GM19395 (cell line): ENCODE results near the gene DNAH10.

Experiments
- ATAC-seq: cut with Tn5 transposase; IDR thresholded peaks from one replicate; pipeline ENCODE4 v1.9.1; 2021; ENCODE audit warnings: mild to moderate bottlenecking, moderate library complexity; ENCODE audit not compliant: unreplicated experiment

The DNAH10 gene

DNA sequence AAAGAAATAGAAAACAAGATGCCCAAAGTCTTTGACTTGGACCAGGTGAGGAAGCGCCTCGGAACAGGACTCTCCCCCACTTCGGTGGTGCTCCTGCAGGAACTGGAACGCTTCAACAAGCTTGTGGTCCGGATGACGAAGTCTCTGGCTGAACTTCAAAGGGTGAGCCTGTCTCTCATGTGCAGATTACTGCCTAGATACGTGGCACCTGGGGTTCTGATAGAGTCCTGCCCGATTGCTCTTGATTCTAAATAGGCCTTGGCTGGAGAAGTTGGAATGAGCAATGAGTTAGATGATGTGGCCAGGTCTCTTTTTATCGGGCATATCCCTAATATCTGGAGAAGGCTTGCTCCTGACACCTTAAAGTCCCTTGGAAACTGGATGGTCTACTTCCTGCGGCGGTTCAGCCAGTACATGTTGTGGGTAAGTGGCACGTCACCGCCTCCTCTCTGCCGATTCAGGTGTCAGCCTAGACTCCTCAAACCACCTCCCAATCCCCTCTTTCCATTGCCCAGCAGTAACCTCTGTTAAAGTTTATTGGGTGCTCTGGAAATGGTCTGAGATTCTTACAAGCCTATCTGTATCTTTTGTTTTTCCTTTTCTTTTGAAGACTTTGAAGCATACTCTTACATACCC lies 169.7 kb downstream of the DNAH10 start:
- ATAC-seq, result no peak

- no peak for ATAC-seq
Observed at GRCh38 chr12:123933214-123933613, 171.1 kb downstream of the DNAH10 start.

DNA sequence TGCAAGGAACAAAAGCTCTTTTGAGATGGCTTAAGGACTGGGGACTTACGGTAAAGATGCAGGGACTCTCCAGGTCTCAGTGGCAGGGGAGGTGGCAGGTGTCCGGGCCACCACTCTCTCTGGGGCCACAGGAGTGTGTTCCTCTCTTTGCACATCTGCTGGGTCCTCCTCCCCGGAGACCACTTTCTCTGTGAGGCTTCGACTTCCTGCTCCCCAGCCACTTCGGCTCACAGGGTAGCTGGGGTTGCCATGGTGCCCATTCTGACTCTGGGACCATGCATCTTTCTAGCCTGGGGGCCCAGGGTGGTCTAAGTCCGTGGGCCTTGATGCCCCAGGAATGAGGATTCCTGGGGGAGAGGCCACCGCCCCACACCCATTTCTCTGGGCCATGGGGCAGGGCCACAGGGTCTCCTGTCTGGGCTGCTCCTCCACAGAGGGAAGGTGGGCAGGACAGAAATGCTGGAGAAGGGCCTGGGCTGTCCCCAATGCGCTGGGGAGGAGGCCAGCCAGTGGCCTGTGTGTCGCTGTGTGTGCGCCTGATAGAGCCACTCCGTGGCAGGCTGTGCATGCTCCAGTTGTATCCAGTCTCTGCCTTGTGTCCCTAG lies 172.0 kb downstream of the DNAH10 start:
- no peak for ATAC-seq

DNA sequence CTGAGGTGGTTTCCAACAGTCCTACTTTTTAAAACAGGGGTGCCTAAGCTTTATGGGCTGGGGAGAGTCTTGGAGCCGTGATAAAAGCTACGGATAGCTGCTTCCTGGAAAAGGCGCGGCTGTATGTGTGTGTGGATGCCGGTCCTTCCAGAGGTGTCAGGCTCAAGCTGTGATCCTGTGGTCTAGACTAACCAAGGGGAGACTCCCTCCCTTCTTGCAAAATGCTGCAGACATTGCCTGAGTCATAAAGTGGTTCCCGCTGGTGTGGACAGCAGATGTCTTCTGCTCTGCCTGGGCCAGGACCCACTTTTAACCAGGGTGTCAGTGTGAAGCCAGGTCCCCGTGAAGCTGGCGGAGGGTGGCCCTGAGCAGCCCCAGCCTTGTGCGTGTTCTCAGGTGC lies 172.7 kb downstream of the DNAH10 start:
- ATAC-seq, result no peak

- no peak for ATAC-seq
Observed at GRCh38 chr12:123935956-123936355, 173.9 kb downstream of the DNAH10 start.

DNA sequence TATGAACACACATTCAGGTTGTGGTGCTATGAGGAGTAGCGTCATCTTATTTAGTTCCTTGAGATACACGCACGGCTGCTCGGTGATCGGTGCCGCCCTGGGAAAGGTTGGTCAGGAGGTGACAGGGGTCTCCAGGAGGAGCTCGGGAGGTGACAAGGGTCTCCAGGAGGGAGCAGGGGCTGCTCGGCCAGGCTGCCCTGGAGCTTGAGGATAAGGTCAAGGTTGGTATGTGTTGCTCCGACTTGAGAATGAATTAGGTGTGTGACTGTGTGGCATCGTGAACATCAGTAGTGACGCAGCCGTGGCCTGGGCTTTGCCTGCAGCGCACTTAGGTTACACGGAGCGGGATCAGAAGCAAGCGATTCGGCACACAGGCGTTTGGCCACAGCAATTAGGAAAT lies 174.4 kb downstream of the DNAH10 start:
- ATAC-seq, result no peak

DNA sequence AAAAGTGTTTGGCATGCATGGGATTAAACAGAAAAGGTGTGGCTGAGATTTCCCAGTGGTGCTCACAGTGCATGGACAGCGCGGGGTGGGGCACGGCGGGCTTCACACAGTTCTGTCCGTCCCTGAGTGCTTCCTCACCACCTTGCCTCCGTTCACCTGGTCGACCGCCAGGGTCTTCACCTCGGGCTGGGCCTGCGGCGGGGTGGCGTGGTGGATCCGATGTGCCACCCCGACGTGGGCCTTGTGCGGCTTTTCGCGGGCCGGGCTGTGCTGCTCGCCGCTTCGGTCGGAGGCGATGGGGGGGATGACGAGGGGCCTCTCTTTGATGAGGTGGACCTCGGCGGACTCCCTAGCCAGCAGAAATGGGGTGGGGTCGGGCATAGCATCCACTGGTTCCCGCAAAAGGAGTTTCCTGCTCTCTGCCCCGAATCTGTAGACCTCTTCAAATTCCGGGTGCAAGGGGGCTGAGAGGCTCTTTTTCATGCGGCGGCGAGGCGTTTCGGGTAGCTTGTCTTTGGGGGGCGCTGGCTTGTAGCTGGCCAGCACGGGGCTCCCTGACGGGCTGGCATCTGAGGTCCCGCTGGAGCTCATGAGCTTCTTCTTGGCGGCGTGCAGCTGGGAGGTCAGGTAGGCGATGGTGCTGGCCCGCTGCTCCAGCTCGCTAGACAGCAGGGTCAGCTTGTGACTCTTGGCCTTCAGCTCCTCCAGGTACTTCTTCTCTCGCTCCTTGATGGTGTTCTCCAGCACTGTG lies 175.0 kb downstream of the DNAH10 start:
- no peak for ATAC-seq

DNA sequence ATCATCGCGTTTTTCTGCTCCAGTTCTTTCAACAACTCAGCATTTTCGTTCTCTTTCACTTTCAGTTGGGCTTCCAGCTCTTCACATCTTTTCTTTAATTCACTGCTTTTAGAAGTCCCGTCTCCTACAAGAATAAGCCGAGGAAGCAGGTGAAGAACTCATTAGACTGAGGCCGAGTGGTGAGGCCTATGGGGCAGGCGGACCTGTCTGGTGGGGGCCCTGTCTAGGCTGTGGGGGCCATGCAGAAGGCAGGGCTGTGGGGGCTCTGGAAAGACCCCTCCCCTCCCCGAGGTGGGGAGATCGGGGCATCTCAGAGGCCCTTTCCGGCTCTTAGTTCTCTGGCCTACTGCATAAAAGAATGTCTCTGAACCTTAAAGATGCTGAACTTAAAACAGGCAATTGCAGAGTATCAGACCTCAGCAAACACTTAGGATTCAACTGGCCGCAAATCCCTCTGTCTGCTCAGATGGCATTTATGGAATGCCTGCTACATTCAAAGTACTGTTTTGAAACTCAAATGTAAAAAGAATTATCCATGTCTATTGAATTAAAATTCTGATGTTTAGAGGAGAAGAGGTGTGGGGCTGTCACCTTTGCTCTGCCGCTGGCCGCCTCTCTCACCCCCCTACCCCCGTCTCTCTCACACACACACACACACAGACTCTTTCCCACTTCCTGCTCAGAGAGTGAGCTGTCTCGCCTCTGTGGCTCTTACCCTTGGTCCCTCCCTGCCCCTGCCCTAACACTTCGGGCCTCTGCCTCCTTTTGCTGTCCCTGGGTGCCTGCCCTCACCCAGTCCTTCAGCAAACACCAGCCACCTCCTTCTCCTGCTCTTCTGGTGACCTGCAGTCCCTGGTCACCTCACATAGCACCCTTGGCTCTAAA lies 175.8 kb downstream of the DNAH10 start:
- ATAC-seq, result no peak

DNA sequence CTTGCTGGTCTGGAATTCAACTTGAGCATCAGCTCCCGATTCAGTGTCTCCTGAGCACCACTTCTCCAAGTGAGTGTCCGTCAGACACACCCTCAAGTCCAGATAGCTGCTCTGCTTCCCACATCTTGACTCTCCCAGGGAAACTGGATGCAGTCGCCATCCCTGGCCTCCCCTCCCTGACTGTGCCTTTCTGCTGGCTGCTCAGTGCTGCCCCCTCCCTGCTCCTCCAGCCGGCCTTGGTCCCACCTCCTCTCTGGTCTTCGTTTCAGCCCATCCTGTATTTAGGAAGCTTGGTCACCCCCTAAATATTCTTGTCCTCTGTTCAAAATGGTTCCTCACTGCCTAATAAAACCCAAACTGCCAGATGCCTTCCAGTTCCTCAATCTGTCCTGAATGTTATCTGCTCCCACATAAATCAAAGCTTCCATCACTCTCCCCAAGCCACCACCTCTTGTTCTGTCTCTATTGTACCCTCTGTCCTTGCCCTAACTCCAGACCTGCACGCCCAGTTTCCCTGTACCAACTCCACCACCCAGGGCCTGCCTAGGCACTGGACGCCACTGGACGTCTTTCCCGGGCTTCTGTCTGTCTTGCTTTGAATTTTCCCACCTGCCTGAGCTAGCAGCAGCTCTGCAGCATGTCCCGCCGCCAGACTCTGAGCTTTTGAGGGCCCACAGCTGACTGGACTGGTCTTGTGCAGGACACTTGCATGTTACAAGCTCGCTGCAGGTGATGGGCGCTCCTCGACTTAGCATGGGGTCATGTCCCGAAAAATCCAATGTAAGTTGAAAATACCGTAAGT lies 176.8 kb downstream of the DNAH10 start:
- ATAC-seq, result no peak

DNA sequence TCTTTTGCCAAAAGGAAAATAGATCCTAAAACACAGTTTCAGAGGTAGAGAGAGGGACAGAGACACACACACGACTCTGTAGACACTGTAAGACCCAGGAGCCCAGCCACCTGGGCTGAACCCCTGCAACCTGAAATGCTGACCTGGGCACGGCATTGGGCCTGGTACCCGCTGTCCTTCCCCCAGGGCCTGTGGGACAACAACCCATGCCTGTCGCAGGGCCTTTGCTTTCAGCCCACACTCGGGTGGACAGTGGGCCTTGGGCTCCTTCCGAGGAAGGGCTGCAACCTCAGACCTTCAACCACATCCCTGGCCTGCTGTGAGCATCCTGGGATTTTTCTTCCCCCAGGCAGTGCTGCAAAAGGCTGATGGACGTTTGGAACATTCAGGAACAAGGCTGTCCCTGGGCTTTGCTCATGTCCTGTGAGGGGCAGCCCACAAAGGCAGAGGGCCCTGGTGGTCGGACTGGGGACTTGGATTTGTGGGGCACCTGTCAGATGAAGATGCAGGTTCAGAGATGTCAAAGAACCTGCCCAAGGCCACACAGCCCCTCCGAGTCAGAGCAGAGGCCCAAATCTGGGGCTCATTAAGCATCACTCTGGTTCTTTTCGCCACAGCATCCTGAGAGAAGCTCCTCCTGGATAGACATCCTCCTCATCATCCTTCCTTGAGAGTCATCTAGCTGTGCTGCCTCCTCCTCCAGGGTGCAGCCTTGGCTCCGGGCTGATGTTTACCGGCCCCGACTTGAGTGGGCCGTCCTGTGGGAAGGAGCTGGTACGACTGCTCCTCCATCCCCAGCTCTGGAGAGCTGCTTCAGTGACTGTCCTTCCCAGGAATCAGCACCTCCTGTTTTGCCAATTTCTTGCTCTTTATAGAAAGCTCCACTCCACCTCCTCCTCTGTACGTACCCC lies 177.9 kb downstream of the DNAH10 start:
- ATAC-seq, result no peak

- no peak for ATAC-seq
Observed at GRCh38 chr12:123940627-123940966, 178.5 kb downstream of the DNAH10 start.

DNA sequence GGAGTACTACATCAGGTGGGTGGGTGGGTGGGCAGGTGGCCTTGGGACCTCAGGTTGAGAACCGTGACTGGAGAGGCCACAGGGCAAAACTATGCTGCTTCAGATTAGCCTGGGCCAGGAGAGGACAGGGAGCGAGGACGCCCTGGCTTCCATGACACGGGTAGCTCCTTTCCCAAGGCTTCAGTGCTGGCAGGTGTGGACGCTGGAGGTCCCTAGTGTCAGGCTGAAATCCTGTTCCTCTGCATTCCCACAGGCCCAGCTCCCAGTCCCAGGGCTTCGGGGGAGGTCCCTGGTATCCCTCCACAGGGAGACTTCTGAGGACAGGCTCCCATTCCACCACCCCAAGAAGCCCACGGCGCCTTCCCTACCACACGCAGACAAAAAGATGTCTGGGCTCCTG lies 178.9 kb downstream of the DNAH10 start:
- ATAC-seq, result no peak

GRCh38 chr12:123941624-123942237 lies 179.6 kb downstream of the DNAH10 start:
- ATAC-seq, result no peak

GRCh38 chr12:123942238-123942653 lies 180.1 kb downstream of the DNAH10 start:
- no peak for ATAC-seq

GRCh38 chr12:123942911-123943648 lies 181.0 kb downstream of the DNAH10 start:
- no peak for ATAC-seq

DNA sequence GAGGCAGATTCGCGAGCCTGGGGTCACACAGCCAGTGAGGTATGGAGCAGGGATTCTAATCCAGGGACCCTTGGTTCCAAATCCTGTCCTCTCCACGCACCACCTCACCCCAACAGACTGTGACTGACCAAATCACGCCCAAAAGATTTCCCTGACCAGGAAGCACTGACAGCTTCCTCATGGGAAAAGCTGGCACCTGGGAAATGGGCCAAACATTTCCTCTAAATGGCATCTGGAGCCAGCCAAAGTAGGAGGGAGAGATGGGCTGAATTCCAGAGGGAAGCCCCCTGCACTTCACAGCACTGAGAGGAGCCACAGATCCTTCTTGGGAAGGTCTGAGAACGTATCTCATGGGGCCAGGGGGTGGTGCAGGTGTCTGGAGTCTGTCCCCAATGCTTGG lies 181.7 kb downstream of the DNAH10 start:
- ATAC-seq, result no peak

DNA sequence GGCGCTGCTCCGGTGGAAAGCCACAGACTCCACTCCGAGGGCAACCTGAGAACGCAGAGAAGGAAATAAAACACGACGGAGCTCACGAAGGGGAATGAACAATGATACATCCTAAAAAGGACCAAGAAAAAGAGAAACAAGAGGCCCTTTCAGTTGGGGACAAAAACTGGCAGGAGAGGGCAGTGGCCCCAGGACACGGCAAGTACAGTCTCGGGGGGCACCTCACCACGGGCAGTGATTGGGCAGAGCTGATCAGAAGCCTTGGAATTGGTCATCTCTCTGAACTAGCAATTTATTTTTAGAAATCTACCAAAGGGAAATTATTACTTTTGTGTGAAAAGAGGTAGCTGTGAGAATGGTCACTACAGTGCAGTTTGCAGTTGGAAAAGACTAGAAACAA lies 182.6 kb downstream of the DNAH10 start:
- ATAC-seq, result no peak
